A673 (cell line): ENCODE measurements around the gene ELOVL5. TPM values are rescaled to one million over a fixed set of nuclear protein-coding genes. Genes with fewer than 3 reads are reported as not detected.
"Not testable (repeated sequence)": the region's sequence is repeated elsewhere in the genome, so short reads cannot be mapped to it uniquely, and the experiment has no call there.

Experiments
- BruUV-seq: library from RNA; stranded (reverse); fragments of 400-500 nt; replicated peaks from 2 replicates; lab custom pipeline; 2021; lab: Mats Ljungman, UMichigan
- CTCF ChIA-PET: fragments of 300-600 bp; sonication (Branson Sonifier 250); formaldehyde crosslinking; loops from one replicate; lab custom pipeline; 2022; ENCODE audit warnings: antibody characterized with exemption; lab: Charles Lee
- POLR2A ChIA-PET: fragments of 300-600 bp; sonication (Branson Sonifier 250); formaldehyde crosslinking; loops from one replicate; lab custom pipeline; 2022; ENCODE audit warnings: antibody characterized with exemption; ENCODE audit not compliant: low non-redundant PET; lab: Charles Lee
- DNase-seq: peaks from one replicate; pipeline ENCODE4 v3.0.0-alpha.2; 2015; ENCODE audit warnings: low spot score
- H3K27ac ChIP-seq: fragments of 200-600 bp; sonication (generic); 2 replicates; pipeline ENCODE4 v1.5.1; 2016; ENCODE audit warnings: mixed run types, low read depth, mild to moderate bottlenecking, mixed read lengths, antibody characterized with exemption, low read length; ENCODE audit not compliant: poor library complexity, severe bottlenecking
- H3K27me3 ChIP-seq: fragments of 200-600 bp; sonication (generic); replicated peaks from 2 replicates; pipeline ENCODE4 v1.6.1; 2017; ENCODE audit warnings: mixed run types, low read depth, mild to moderate bottlenecking, mixed read lengths, antibody characterized with exemption, low read length; ENCODE audit not compliant: insufficient read depth, poor library complexity
- H3K36me3 ChIP-seq: fragments of 200-600 bp; sonication (generic); 2 replicates; pipeline ENCODE4 v1.6.1; 2016; ENCODE audit warnings: mixed run types, mild to moderate bottlenecking, mixed read lengths, antibody characterized with exemption, low read length; ENCODE audit not compliant: insufficient read depth, poor library complexity, severe bottlenecking
- H3K4me1 ChIP-seq: fragments of 200-600 bp; sonication (generic); 2 replicates; pipeline ENCODE4 v1.6.1; 2017; ENCODE audit warnings: mixed run types, mild to moderate bottlenecking, mixed read lengths, antibody characterized with exemption, low read length; ENCODE audit not compliant: insufficient read depth, poor library complexity, severe bottlenecking
- H3K4me3 ChIP-seq: fragments of 200-600 bp; sonication (generic); 2 replicates; pipeline ENCODE4 v1.5.1; 2016; ENCODE audit warnings: low read depth, mixed run types, mild to moderate bottlenecking, mixed read lengths, low read length; ENCODE audit not compliant: poor library complexity, severe bottlenecking
- H3K9me3 ChIP-seq: fragments of 200-600 bp; sonication (generic); 2 replicates; pipeline ENCODE4 v1.6.1; 2016; ENCODE audit warnings: mixed run types, low read depth, mild to moderate bottlenecking, mixed read lengths, antibody characterized with exemption, low read length; ENCODE audit not compliant: poor library complexity, severe bottlenecking
- EZH2 ChIP-seq: fragments of 200-600 bp; sonication (generic); IDR thresholded peaks from 2 replicates; pipeline ENCODE4 v1.6.1; 2017; ENCODE audit warnings: borderline replicate concordance, low read depth, mild to moderate bottlenecking, mixed read lengths, antibody characterized with exemption, low read length; ENCODE audit not compliant: poor library complexity, severe bottlenecking
- intact Hi-C: fragments of 100-400 bp; cut with micrococcal nuclease; formaldehyde crosslinking; loops from one replicate; pipeline ENCODE4 v1.10.0; 2022; ENCODE audit not compliant: unreplicated experiment
- total RNA-seq: library from RNA; stranded (reverse); gene quantifications from 2 replicates; pipeline ENCODE4 v1.2.3, GENCODE V29; 2021
- TF ChIP-seq, protein P1 (sequence below): fragments of 300-800, 200-600 bp; sonication (generic); conservative IDR thresholded peaks from 2 replicates; pipeline ENCODE4 v1.5.1; 2017; ENCODE audit warnings: low read depth, mild to moderate bottlenecking, antibody characterized with exemption, low read length, moderate library complexity, mixed read lengths

Gene ELOVL5
- total RNA-seq, 1 experiment from 2014 or later, result 98.5 TPM

DNA sequence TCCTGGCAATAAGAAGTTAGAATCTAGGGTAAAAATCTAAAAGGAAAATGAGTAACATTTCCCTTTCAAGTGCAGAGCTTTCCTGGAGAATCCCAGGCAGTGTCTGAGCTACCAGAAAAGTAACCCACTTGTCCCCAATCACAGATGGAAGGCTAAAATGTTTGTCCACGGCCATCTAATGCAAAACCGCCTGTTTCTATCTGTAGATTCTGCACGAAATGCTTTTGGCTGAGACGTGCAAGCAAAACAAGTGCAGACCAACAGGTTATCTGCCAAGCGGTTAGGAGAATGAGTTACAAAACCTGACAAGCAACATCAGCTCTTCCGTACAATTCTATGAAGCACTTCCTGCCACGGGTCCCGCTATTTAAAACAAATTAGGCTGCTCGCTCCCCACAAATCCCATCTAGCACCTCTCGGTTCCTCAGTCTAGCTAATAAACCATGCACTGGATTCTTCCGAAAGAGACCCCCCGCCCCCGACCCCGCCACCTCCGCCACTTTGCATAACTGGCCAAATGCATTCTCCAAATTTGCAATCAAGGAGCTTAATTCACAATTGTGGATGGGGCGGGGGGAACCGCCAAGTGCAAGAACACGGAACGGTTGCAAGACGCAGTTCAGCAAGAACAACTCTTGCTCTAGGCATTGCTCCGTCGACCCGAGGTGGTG, 1.4 kb downstream of the ELOVL5 start:
- H3K4me3 ChIP-seq, result peak overlapping the region; percentile 92
- peaks cover 25% of the 10 kb centered on the region for H3K4me1 ChIP-seq
- TF ChIP-seq EZH2, result no peak
- TF ChIP-seq, protein P1, sequence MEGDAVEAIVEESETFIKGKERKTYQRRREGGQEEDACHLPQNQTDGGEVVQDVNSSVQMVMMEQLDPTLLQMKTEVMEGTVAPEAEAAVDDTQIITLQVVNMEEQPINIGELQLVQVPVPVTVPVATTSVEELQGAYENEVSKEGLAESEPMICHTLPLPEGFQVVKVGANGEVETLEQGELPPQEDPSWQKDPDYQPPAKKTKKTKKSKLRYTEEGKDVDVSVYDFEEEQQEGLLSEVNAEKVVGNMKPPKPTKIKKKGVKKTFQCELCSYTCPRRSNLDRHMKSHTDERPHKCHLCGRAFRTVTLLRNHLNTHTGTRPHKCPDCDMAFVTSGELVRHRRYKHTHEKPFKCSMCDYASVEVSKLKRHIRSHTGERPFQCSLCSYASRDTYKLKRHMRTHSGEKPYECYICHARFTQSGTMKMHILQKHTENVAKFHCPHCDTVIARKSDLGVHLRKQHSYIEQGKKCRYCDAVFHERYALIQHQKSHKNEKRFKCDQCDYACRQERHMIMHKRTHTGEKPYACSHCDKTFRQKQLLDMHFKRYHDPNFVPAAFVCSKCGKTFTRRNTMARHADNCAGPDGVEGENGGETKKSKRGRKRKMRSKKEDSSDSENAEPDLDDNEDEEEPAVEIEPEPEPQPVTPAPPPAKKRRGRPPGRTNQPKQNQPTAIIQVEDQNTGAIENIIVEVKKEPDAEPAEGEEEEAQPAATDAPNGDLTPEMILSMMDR, result no peak
- ChIA-PET CTCF (no interaction called here), POLR2A (interaction anchor here (0.6 kb wide), 1 partner anchor 425 kb away, joined by 3 read pairs; no protein-coding TSS in a partner anchor)
- peaks cover 4% of the 10 kb centered on the region for H3K36me3 ChIP-seq
- peak overlapping the region; percentile 93 for H3K27ac ChIP-seq
- intact Hi-C loops, result no loop called here
- H3K9me3 ChIP-seq, result no peaks in the 10 kb centered on the region
- TSS peak; percentile 49 for BruUV-seq
- no peaks in the 10 kb centered on the region for H3K27me3 ChIP-seq
- DNase-seq, result peak; percentile 16

DNA sequence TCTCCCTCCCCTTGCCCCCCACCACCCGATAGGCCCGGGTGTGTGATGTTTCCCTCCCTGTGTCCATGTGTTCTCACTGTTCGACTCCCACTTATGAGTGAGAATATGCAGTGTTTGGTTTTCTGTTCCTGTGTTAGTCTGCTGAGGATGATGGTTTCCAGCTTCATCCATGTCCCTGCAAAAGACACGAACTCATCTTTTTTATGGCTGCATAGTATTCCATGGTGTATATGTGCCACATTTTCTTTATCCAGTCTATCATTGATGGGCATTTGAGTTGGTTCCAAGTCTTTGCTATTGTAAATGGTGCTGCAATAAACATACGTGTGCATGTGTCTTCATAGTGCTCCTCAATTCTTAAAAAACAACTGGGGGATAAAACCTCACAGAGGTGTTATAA, 2.7 kb downstream of the ELOVL5 start:
- POLR2A ChIA-PET, result not testable (repeated sequence)

DNA sequence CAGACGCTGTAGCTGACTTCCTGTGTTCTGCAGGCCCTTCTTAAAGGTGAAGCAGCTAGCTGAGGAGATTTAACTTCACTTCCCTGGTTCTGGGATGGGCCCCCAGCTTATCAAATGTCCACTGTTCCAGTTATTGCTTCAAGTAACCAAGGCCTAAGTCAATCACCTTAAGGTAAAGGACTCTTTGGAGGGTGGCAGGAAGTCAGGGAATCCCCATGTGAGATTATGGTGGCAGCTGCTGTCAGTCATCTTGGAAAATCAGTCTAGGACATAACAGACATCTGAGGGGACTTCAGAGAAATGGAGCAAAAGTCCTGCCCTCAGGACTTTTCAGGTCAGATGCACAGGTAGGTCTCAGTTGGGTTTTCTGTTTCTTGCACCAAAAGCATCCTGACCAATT, 3.8 kb downstream of the ELOVL5 start:
- DNase-seq, result no peak
- Histone ChIP-seq H3K27ac (peak overlapping the region; percentile 20), H3K4me3 (no peak overlapping the region), H3K9me3 (no peaks in the 10 kb centered on the region), H3K36me3 (peaks cover 4% of the 10 kb centered on the region), H3K4me1 (peaks cover 32% of the 10 kb centered on the region), H3K27me3 (no peaks in the 10 kb centered on the region)
- BruUV-seq, result no TSS peak
- TF ChIP-seq, protein P1, result no peak
- no peak for TF ChIP-seq EZH2
- ChIA-PET CTCF (no interaction called here), POLR2A (no interaction called here)
- intact Hi-C loops, result no loop called here

More for the DNA sequence above, 2.7 kb downstream of the ELOVL5 start:
- H3K27me3 ChIP-seq, H3K36me3 ChIP-seq, intact Hi-C loops, CTCF ChIA-PET, H3K27ac ChIP-seq, BruUV-seq, H3K9me3 ChIP-seq, DNase-seq, H3K4me3 ChIP-seq: not testable (repeated sequence)
- H3K4me1 ChIP-seq, result peaks cover 32% of the 10 kb centered on the region

DNA sequence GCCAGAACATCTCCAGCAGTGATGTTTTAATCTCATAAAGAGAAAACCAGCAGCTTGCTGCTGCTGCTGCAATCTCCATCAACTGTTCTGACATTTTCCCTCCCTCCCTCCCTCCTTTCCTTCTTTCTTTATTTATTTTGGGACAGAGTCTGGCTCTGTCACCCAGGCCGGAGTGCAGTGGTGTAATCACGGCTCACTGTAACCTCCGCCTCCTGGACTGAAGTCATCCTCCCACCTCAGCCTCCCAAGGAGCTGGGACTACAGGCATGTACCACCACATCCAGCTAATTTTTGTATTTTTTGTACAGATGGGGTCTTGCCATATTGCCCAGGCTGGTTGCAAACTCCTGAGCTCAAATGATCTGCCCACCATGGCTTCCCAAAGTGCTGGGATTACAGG, 5.7 kb downstream of the ELOVL5 start:
- Histone ChIP-seq H3K27ac (no peak overlapping the region), H3K4me3 (no peak overlapping the region), H3K36me3 (peaks cover 4% of the 10 kb centered on the region), H3K4me1 (peaks cover 32% of the 10 kb centered on the region), H3K27me3 (no peaks in the 10 kb centered on the region), H3K9me3 (no peaks in the 10 kb centered on the region)
- no peak for TF ChIP-seq EZH2
- intact Hi-C loops, result no loop called here
- ChIA-PET POLR2A (no interaction called here), CTCF (no interaction called here)
- DNase-seq, result no peak
- BruUV-seq, result no TSS peak
